Naive thymus-derived CD4-positive, alpha-beta T cell (primary cell): ENCODE results near the gene IRX4. TPM values are rescaled to one million over a fixed set of nuclear protein-coding genes. Genes with fewer than 3 reads are reported as not detected.
A peak's percentile ranks its signal among the peaks of the same experiment; 100 is the strongest.

Experiments used
- ATAC-seq: fragments of 150-1000 bp; cut with Tn5 transposase; 2 replicates; pipeline ENCODE4 v1.10.0; 2021; ENCODE audit warnings: mild to moderate bottlenecking, moderate library complexity
- CTCF ChIA-PET: fragments of 350-600 bp; sonication (Branson Sonifier 250); formaldehyde crosslinking; loops from one replicate; lab custom pipeline; 2021; ENCODE audit warnings: antibody characterized with exemption; lab: Charles Lee
- POLR2A ChIA-PET: fragments of 350-600 bp; sonication (Branson Sonifier 250); formaldehyde crosslinking; loops from one replicate; lab custom pipeline; 2021; ENCODE audit warnings: antibody characterized with exemption, inconsistent platforms; lab: Charles Lee
- DNase-seq, 9 donors: peaks; one replicate each; pipeline versions ENCODE4 v3.0.0 to v3.0.0-alpha.2; 2020 to 2022; ENCODE audit warnings: mixed read lengths in 1 of 9
- H3K27ac ChIP-seq: one replicate; pipeline ENCODE4 v1.7.0; 2013; ENCODE audit warnings: mild to moderate bottlenecking, low read depth, low read length, moderate library complexity
- H3K27me3 ChIP-seq, 2 donors: one replicate each; pipeline ENCODE4 v1.7.0; 2013; ENCODE audit warnings: low read length in 2 of 2, mild to moderate bottlenecking in 2 of 2, moderate library complexity in 2 of 2; ENCODE audit not compliant: control insufficient read depth in 2 of 2, insufficient read depth in 2 of 2
- H3K36me3 ChIP-seq, 3 experiments: 1 replicate in 2 of 3; 2 replicates in 1 of 3; pipeline ENCODE4 v1.7.0; 2013; ENCODE audit warnings: low read length in 3 of 3, mild to moderate bottlenecking in 3 of 3, moderate library complexity in 1 of 3; ENCODE audit not compliant: insufficient read depth in 3 of 3, control insufficient read depth in 2 of 3
- H3K4me1 ChIP-seq, 2 donors: one replicate each; pipeline ENCODE4 v1.7.0; 2013; ENCODE audit warnings: low read length in 2 of 2, mild to moderate bottlenecking in 2 of 2, moderate library complexity in 1 of 2; ENCODE audit not compliant: control insufficient read depth in 2 of 2, insufficient read depth in 2 of 2
- H3K4me3 ChIP-seq: 2 replicates; pipeline ENCODE4 v1.7.0; 2013; ENCODE audit warnings: mild to moderate bottlenecking, low read length
- H3K9me3 ChIP-seq, 3 experiments: 1 replicate in 2 of 3; 2 replicates in 1 of 3; pipeline ENCODE4 v1.7.0; 2013; ENCODE audit warnings: low read length in 3 of 3; ENCODE audit not compliant: control insufficient read depth in 2 of 3
- H3K27ac Mint-ChIP-seq, 9 donors: one replicate each; pipeline ENCODE4 v1.8.0; 2020 to 2022; ENCODE audit warnings: mixed read lengths in 9 of 9, mild to moderate bottlenecking in 8 of 9, moderate library complexity in 5 of 9, inconsistent platforms in 2 of 9
- H3K27me3 Mint-ChIP-seq, 5 donors: one replicate each; pipeline ENCODE4 v1.8.0; 2021 to 2022; ENCODE audit warnings: mixed read lengths in 5 of 5, mild to moderate bottlenecking in 1 of 5
- H3K36me3 Mint-ChIP-seq, 5 donors: one replicate each; pipeline ENCODE4 v1.8.0; 2020 to 2022; ENCODE audit warnings: mixed read lengths in 5 of 5, mild to moderate bottlenecking in 3 of 5, inconsistent platforms in 1 of 5
- H3K4me1 Mint-ChIP-seq, 7 donors: one replicate each; pipeline ENCODE4 v1.8.0; 2020 to 2022; ENCODE audit warnings: mixed read lengths in 7 of 7, mild to moderate bottlenecking in 3 of 7, inconsistent platforms in 1 of 7
- H3K4me3 Mint-ChIP-seq, 10 donors: one replicate each; pipeline ENCODE4 v1.8.0; 2020 to 2022; ENCODE audit warnings: mild to moderate bottlenecking in 10 of 10, mixed read lengths in 10 of 10, moderate library complexity in 6 of 10, inconsistent platforms in 2 of 10
- H3K9me3 Mint-ChIP-seq, 11 donors: one replicate each; pipeline ENCODE4 v1.8.0; 2020 to 2022; ENCODE audit warnings: mixed read lengths in 11 of 11, mild to moderate bottlenecking in 4 of 11, inconsistent platforms in 1 of 11, moderate library complexity in 1 of 11
- intact Hi-C, 2 donors: fragments of 100-400 bp; cut with micrococcal nuclease; formaldehyde crosslinking; loops; one replicate each; pipeline ENCODE4 v1.15.1; 2023
- polyA plus RNA-seq, 2 donors: library from polyadenylated mRNA; unstranded; fragments of 300-500 nt; fragmentation: Illumina TruSeq; gene quantifications; one replicate each; pipeline ENCODE4 v1.2.3, GENCODE V29; 2021
- total RNA-seq, 6 experiments: library from RNA in 5 of 6; stranded (reverse) in 5 of 6; gene quantifications; 1 replicate in 5 of 6; 2 replicates in 1 of 6; pipeline ENCODE4 v1.2.3 and lab custom pipeline; 2021 to 2026

The IRX4 gene
- not detected for total RNA-seq
- polyA plus RNA-seq, result not detected
- total RNA-seq (lab: John Stamatoyannopoulos, UW), result not detected

DNA sequence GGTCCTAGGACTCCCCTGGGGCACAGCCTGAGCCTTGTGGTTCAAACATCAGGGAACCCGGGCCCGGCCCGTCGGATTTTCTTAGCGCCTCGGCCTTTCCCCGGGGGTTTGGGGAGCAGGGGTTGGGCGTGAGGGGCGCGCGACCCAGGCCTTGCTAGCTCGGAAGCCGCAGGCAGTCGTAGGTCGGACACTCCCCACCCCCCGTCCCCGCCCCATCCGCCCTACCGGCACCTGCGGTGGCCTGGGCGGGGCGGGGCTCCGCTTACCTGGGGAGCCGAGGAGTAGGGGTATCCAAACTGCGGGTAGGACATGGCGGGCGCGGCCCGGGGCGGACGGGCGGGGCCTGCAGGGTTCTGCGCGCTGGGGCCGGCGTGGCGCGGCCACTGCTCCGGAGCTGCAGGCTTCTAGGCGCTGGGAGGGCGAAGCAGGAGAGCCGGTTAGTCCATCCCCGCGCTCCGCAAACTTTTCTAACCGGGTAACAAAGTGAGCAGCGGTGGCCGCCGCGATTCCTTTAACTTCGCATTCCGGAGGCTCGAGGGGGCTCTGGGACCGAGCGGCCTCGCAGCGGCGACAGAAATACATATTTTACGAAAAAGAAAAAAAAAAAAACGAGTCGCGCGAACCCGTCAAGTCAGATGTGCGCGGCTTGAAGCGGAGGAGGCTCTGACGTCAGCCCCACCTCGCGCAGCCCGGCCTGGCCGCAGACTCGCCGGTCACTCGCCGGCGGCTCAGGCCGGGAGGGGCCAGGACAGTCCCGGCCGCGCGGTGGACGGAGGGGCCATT, at the start of gene IRX4:
Gene IRX4, minus strand, starts transcription at position 589 of the 783 bp plus-strand sequence. Its CDS starts 278 bp downstream, at position 311.
- Mint-ChIP-seq H3K9me3 (peaks cover 0 to 2% (median 0%) of the 10 kb centered on the region in 11 donors), H3K4me3 (peak within 1 kb of the TSS in 5 of 10 donors; percentile 25 to 63 (median 33)), H3K4me1 (peaks cover 0 to 10% (median 6%) of the 10 kb centered on the region in 7 donors), H3K36me3 (peaks cover 0 to 3% (median 0%) of the 10 kb centered on the region in 5 donors), H3K27me3 (peaks cover 35 to 56% (median 44%) of the 10 kb centered on the region in 5 donors), H3K27ac (peak within 1 kb of the TSS in 1 of 9 donors; percentile 33)
- Histone ChIP-seq H3K4me1 (no peaks in the 10 kb centered on the region), H3K27ac (no peak within 1 kb of the TSS), H3K36me3 (no peaks in the 10 kb centered on the region), H3K27me3 (no peaks in the 10 kb centered on the region), H3K9me3 (no peaks in the 10 kb centered on the region), H3K4me3 (no peak within 1 kb of the TSS)
- DNase-seq (no peak), ATAC-seq (no peak)
- CTCF ChIA-PET, result no interaction called here
- POLR2A ChIA-PET, result no interaction called here
- intact Hi-C loops, result loop anchor here in 1 of 2 donors (5.0 kb wide), 1 partner anchor 865 kb away; no protein-coding TSS in a partner anchor

- H3K4me3 Mint-ChIP-seq, result peak overlapping the region in 1 of 10 donors; percentile 43
- ChIA-PET POLR2A (no interaction called here), CTCF (no interaction called here)
- ATAC-seq, result no peak
- peaks cover 0 to 3% (median 0%) of the 10 kb centered on the region in 11 donors for H3K9me3 Mint-ChIP-seq
- H3K36me3 ChIP-seq, result no peaks in the 10 kb centered on the region
- no peak overlapping the region for H3K27ac ChIP-seq
- no peak overlapping the region for H3K4me3 ChIP-seq
- H3K36me3 Mint-ChIP-seq, result no peaks in the 10 kb centered on the region
- H3K4me1 Mint-ChIP-seq, result peaks cover 0 to 5% (median 0%) of the 10 kb centered on the region in 7 donors
- H3K27me3 ChIP-seq, result peaks cover 0 to 11% of the 10 kb centered on the region in 2 donors
- intact Hi-C loops, result no loop called here
- no peak for DNase-seq
- H3K4me1 ChIP-seq, result no peaks in the 10 kb centered on the region
- H3K27ac Mint-ChIP-seq, result no peak overlapping the region
- H3K9me3 ChIP-seq, result no peaks in the 10 kb centered on the region
- H3K27me3 Mint-ChIP-seq, result peaks cover 16 to 44% (median 29%) of the 10 kb centered on the region in 5 donors
Measured at GRCh38 chr5:1931604-1932231, 49.0 kb upstream of the IRX4 start.

DNA sequence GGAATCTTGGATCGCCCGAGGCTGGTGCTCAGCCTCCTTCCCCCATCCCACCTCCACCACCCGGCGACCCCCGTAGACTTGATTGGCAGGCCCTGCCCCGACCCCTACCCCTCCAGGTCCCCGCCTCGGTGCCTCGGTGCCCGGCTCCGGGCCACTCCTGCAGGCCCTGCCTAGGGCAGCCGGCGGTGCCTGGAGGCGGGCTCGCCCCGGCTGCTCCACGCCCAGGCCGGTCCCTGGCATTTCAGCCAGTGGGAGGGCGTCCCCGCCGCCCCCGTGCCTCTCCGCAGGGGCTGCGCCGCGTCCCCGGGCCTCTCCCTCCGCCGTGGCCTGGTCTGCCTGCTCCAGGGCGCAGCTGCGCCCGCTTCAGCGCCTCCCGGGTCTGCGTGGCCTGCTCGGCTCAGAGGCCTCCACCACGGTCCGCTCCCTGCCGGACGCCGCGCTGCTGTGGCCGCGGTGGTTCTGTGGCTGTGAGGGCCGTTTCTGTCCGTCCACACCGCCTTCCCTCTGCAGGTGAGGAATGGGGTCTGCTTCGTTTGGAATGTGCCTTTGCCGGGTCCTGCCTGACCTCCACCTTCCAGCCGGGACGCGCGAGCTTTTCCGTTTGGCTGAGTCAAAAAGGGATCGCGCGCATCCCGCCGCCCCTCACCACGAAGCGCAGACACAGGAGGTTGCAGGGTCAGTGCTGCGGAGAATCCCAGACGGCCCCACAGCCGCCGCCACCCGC, 48.3 kb upstream of the IRX4 start:
- H3K9me3 ChIP-seq, result no peaks in the 10 kb centered on the region
- H3K4me3 Mint-ChIP-seq, result peak overlapping the region in 1 of 10 donors; percentile 43
- no peak for ATAC-seq
- H3K27ac Mint-ChIP-seq, result no peak overlapping the region
- no peaks in the 10 kb centered on the region for H3K36me3 Mint-ChIP-seq
- CTCF ChIA-PET, result no interaction called here
- H3K36me3 ChIP-seq, result no peaks in the 10 kb centered on the region
- peaks cover 14 to 40% (median 27%) of the 10 kb centered on the region in 5 donors for H3K27me3 Mint-ChIP-seq
- H3K27ac ChIP-seq, result no peak overlapping the region
- intact Hi-C loops, result no loop called here
- peaks cover 0 to 11% of the 10 kb centered on the region in 2 donors for H3K27me3 ChIP-seq
- POLR2A ChIA-PET, result no interaction called here
- H3K4me1 ChIP-seq, result no peaks in the 10 kb centered on the region
- H3K4me1 Mint-ChIP-seq, result peaks cover 0 to 5% (median 0%) of the 10 kb centered on the region in 7 donors
- DNase-seq, result no peak
- peaks cover 0 to 3% (median 0%) of the 10 kb centered on the region in 11 donors for H3K9me3 Mint-ChIP-seq
- H3K4me3 ChIP-seq, result no peak overlapping the region

DNA sequence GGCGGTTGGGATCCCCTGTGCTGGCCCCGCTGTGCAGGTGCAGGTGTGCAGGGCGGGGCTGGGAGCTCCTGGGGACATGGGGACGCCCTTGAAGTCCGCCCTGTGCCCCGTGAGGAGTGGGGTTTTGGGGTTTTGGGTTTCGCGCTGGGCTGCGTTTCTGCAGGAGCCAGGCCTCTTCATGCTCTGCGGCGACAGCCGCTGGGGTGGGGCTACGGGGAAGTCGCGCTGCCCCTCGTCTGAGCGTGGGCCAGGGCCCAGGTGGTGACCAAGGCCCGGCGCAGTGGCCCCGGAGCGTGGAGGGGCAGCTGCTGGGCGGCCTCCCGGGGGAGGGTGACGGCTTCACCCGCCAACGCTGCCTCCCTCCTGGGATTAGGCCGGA, 47.8 kb upstream of the IRX4 start:
- no peaks in the 10 kb centered on the region for H3K9me3 ChIP-seq
- POLR2A ChIA-PET, result no interaction called here
- intact Hi-C loops, result no loop called here
- H3K27ac Mint-ChIP-seq, result no peak overlapping the region
- no peak overlapping the region for H3K4me3 Mint-ChIP-seq
- CTCF ChIA-PET, result no interaction called here
- no peak for ATAC-seq
- no peaks in the 10 kb centered on the region for H3K36me3 Mint-ChIP-seq
- H3K9me3 Mint-ChIP-seq, result peaks cover 0 to 3% (median 0%) of the 10 kb centered on the region in 11 donors
- H3K36me3 ChIP-seq, result no peaks in the 10 kb centered on the region
- peaks cover 0 to 5% (median 0%) of the 10 kb centered on the region in 7 donors for H3K4me1 Mint-ChIP-seq
- no peak overlapping the region for H3K4me3 ChIP-seq
- H3K27ac ChIP-seq, result no peak overlapping the region
- DNase-seq, result no peak
- H3K27me3 ChIP-seq, result peaks cover 0 to 11% of the 10 kb centered on the region in 2 donors
- H3K27me3 Mint-ChIP-seq, result peaks cover 14 to 35% (median 28%) of the 10 kb centered on the region in 5 donors
- no peaks in the 10 kb centered on the region for H3K4me1 ChIP-seq

- Histone ChIP-seq H3K27ac (no peak overlapping the region), H3K4me1 (no peaks in the 10 kb centered on the region), H3K9me3 (no peaks in the 10 kb centered on the region), H3K36me3 (no peaks in the 10 kb centered on the region), H3K27me3 (peaks cover 0 to 11% of the 10 kb centered on the region in 2 donors), H3K4me3 (no peak overlapping the region)
- peaks cover 0 to 3% (median 0%) of the 10 kb centered on the region in 11 donors for H3K9me3 Mint-ChIP-seq
- no peak for DNase-seq
- no peak overlapping the region for H3K4me3 Mint-ChIP-seq
- H3K4me1 Mint-ChIP-seq, result peaks cover 0 to 5% (median 0%) of the 10 kb centered on the region in 7 donors
- peak; percentile 16 for ATAC-seq
- ChIA-PET CTCF (no interaction called here), POLR2A (no interaction called here)
- intact Hi-C loops, result no loop called here
- no peak overlapping the region for H3K27ac Mint-ChIP-seq
- H3K27me3 Mint-ChIP-seq, result peaks cover 11 to 25% (median 18%) of the 10 kb centered on the region in 5 donors
- H3K36me3 Mint-ChIP-seq, result no peaks in the 10 kb centered on the region
Measured at GRCh38 chr5:1929108-1929991, 46.6 kb upstream of the IRX4 start.
